Neuron (in vitro differentiated cells): ENCODE measurements around the gene HSD17B1.

ENCODE experiments used
- H2AFZ ChIP-seq: one replicate; pipeline ENCODE4 v1.6.1; 2013; ENCODE audit warnings: low read depth, mild to moderate bottlenecking, inconsistent platforms, low read length, moderate library complexity
- H3K27me3 ChIP-seq: one replicate; pipeline ENCODE4 v1.6.1; 2013; ENCODE audit warnings: low read length; ENCODE audit not compliant: insufficient read depth
- H3K36me3 ChIP-seq: one replicate; pipeline ENCODE4 v1.6.1; 2013; ENCODE audit warnings: low read length; ENCODE audit not compliant: insufficient read depth
- H3K4me1 ChIP-seq: one replicate; pipeline ENCODE4 v1.6.1; 2013; ENCODE audit warnings: low read length; ENCODE audit not compliant: insufficient read depth
- H3K4me3 ChIP-seq: 2 replicates; pipeline ENCODE4 v1.5.1; 2013; ENCODE audit warnings: mild to moderate bottlenecking, low read length, moderate library complexity
- H3K9me3 ChIP-seq: one replicate; pipeline ENCODE4 v1.6.1; 2013; ENCODE audit warnings: low read length

HSD17B1 gene

GRCh38 chr17:42573095-42573494 is 20.4 kb downstream of the HSD17B1 start:
- Histone ChIP-seq H3K4me1 (peaks cover 20% of the 10 kb centered on the region), H3K9me3 (no peaks in the 10 kb centered on the region), H2AFZ (no peak overlapping the region), H3K36me3 (peaks cover 67% of the 10 kb centered on the region), H3K27me3 (no peaks in the 10 kb centered on the region), H3K4me3 (no peak overlapping the region)

GRCh38 chr17:42574463-42574862 is 21.7 kb downstream of the HSD17B1 start:
- peaks cover 23% of the 10 kb centered on the region for H3K4me1 ChIP-seq
- H3K4me3 ChIP-seq = no peak overlapping the region
- H3K9me3 ChIP-seq = no peaks in the 10 kb centered on the region
- no peaks in the 10 kb centered on the region for H3K27me3 ChIP-seq
- no peak overlapping the region for H2AFZ ChIP-seq
- H3K36me3 ChIP-seq = peaks cover 60% of the 10 kb centered on the region

DNA sequence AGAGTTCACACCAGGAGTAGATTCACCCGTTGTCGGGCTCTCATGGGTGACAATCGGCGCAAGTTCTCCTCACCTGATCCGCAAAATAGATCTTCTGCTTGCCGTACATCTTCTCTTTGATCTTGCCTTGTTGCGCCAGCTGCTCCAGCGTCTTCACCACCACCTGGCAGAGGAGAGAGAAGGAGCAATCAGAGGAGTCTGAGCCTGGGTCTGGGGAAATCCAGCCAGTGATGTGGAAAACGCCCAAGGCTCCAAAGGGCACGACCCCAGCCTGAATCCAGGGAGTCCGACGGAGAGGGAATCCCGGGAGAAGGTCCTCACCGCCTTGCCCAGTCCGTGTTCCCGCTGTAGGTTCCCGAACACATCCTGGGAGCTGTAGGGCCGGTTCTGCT is 24.4 kb downstream of the HSD17B1 start:
- peaks cover 63% of the 10 kb centered on the region for H3K36me3 ChIP-seq
- H3K4me1 ChIP-seq = peaks cover 23% of the 10 kb centered on the region
- no peaks in the 10 kb centered on the region for H3K9me3 ChIP-seq
- no peaks in the 10 kb centered on the region for H3K27me3 ChIP-seq
- peak overlapping the region; percentile 83 for H3K4me3 ChIP-seq
- H2AFZ ChIP-seq = no peak overlapping the region

- Histone ChIP-seq H3K9me3 (no peaks in the 10 kb centered on the region), H3K27me3 (no peaks in the 10 kb centered on the region), H3K4me3 (peak within 1 kb of the TSS; percentile 83), H3K36me3 (peaks cover 64% of the 10 kb centered on the region), H3K4me1 (peaks cover 23% of the 10 kb centered on the region), H2AFZ (peak within 1 kb of the TSS; percentile 74)
Observed at GRCh38 chr17:42577532-42578281, 25.0 kb downstream of the HSD17B1 start, which contains the start of gene PSMC3IP. TSS of gene PSMC3IP (minus strand) at chr17:42577729. CDS start at chr17:42577686, 43 bp downstream.

DNA sequence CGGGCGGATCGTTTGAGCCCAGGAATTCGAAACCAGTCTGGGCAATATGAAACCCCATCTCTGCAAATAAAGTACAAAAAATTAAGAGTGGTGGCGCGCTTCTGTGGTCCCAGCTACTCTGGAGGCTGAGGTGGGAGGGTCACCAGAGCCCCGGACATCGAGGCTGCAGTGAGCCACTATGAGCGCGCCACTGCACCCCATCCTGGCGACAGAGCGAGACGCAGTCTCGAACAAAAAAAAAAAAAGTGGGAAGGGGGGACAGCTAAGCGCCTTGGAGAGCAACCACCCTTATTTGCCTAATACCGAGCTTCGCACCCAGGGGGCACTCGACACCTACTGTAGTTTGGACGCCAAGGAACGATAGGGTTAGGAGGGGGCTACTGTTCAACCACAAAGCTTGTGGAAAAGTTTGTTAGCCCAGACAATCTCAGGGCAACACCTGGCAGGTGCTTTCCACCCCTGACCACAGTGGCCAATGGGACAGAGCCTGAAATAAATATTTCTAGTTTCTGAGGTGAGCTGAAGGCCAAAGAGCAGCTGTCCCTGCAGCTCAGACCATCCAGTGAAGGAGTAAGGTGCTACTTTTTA is 25.7 kb downstream of the HSD17B1 start:
- Histone ChIP-seq H3K27me3 (no peaks in the 10 kb centered on the region), H3K9me3 (no peaks in the 10 kb centered on the region), H3K4me1 (peaks cover 23% of the 10 kb centered on the region), H3K4me3 (peak overlapping the region; percentile 83), H2AFZ (peak overlapping the region; percentile 74), H3K36me3 (peaks cover 64% of the 10 kb centered on the region)

DNA sequence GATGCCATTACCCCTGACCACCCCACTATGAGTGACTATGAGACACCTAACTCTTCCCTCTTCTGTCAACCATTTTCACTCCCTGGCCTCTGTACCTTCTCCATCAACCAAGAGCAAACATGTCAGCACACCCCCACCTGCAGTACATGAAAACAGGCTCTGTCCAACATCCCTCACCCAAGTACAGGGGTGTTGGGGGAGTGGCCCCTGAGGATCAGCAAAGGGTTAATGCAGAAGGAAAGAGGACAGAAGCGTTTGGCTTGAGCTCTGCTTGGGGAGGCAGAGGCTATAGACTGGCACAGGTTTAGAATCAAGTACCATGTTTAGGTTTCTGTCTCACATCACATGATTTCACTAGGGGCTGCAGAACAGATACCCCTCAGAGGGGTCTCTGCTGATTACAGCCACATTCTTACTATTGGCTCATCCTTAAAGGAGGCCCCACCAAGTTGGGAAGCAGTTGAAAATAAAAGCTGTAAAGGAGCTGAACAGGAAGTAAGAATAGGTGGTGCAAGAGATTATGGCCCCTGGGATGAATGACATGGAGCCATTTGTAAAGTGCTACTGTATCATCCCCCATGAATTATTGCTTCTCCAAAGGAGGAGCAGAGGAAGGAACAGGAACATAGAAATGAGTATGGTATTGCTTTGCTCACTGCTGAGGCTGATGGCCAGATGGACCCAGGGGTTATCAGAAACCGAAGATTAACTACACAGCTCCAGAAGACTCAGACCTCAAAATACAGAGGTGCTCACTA is 27.2 kb downstream of the HSD17B1 start:
- Histone ChIP-seq H3K36me3 (peaks cover 60% of the 10 kb centered on the region), H3K9me3 (no peaks in the 10 kb centered on the region), H3K27me3 (no peaks in the 10 kb centered on the region), H3K4me1 (peaks cover 23% of the 10 kb centered on the region), H3K4me3 (no peak overlapping the region), H2AFZ (no peak overlapping the region)

GRCh38 chr17:42581744-42582270 is 29.1 kb downstream of the HSD17B1 start:
- no peaks in the 10 kb centered on the region for H3K9me3 ChIP-seq
- peaks cover 65% of the 10 kb centered on the region for H3K36me3 ChIP-seq
- H3K4me1 ChIP-seq = peaks cover 10% of the 10 kb centered on the region
- no peaks in the 10 kb centered on the region for H3K27me3 ChIP-seq
- no peak overlapping the region for H2AFZ ChIP-seq
- H3K4me3 ChIP-seq = no peak overlapping the region

GRCh38 chr17:42584880-42585279 is 32.2 kb downstream of the HSD17B1 start:
- no peak overlapping the region for H2AFZ ChIP-seq
- H3K4me3 ChIP-seq = no peak overlapping the region
- H3K27me3 ChIP-seq = no peaks in the 10 kb centered on the region
- H3K9me3 ChIP-seq = no peaks in the 10 kb centered on the region
- H3K36me3 ChIP-seq = peaks cover 80% of the 10 kb centered on the region
- H3K4me1 ChIP-seq = no peaks in the 10 kb centered on the region

GRCh38 chr17:42585353-42585752 is 32.6 kb downstream of the HSD17B1 start:
- Histone ChIP-seq H3K4me3 (no peak overlapping the region), H3K27me3 (no peaks in the 10 kb centered on the region), H3K9me3 (no peaks in the 10 kb centered on the region), H3K36me3 (peaks cover 80% of the 10 kb centered on the region), H2AFZ (no peak overlapping the region), H3K4me1 (no peaks in the 10 kb centered on the region)

DNA sequence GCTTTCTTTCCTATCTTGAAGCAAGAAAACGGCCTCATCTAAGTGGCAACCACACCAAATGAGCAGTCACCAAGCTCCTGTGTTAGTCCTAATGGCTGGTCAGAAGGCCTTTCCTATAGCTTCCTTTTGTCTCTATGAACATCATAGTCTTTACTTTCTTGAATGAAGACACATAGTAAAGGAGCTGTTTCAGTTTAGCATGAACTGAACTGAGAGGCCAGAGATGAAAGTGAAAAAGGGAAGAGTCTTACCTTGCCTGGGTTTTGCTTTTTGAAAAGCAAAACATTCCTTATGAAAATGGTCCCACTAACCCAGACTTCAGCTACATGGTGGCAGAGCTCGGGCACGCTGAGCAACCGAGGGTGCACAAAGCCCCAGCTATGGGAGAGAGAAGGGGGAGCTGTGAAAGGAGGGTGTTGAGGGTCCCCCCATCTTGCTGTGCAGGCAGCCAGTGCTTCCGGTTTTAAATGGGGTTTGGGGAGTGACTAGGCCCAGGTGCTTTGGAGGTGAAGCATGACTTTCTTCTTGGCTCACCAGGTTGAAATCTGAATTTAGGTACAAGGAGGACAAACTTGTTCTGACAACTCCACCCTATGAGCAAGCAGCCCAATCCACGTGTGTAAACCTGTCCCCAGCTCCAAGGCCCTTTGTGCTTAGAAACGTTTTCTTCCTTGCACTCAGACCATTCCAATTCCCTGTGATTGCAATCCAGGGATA is 33.9 kb downstream of the HSD17B1 start:
- no peaks in the 10 kb centered on the region for H3K4me1 ChIP-seq
- H3K36me3 ChIP-seq = peaks cover 75% of the 10 kb centered on the region

DNA sequence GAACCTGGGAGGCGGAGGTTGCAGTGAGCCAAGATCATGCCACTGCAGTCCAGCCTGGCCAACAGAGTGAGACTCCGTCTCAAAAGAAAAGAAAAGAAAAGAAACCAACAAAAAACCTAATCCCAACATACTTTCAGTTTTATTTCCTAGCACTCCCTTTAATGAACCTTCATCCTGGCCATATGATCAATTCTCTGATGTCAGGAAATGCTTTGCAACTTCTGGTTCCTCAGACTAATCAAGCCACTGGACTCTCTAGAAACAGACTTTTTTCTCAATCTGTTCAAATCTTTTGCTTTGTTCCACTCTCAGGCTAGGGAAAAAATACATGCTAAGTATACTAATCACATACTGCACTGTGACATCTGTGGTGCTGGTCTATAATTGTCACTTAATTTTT is 38.2 kb downstream of the HSD17B1 start:
- no peak overlapping the region for H3K4me3 ChIP-seq
- H2AFZ ChIP-seq = no peak overlapping the region
- no peaks in the 10 kb centered on the region for H3K27me3 ChIP-seq
- no peaks in the 10 kb centered on the region for H3K9me3 ChIP-seq
- H3K36me3 ChIP-seq = peaks cover 46% of the 10 kb centered on the region
- no peaks in the 10 kb centered on the region for H3K4me1 ChIP-seq

More for the DNA sequence above, 33.9 kb downstream of the HSD17B1 start:
- no peak overlapping the region for H3K4me3 ChIP-seq
- no peak overlapping the region for H2AFZ ChIP-seq
- H3K27me3 ChIP-seq = no peaks in the 10 kb centered on the region
- H3K9me3 ChIP-seq = no peaks in the 10 kb centered on the region

DNA sequence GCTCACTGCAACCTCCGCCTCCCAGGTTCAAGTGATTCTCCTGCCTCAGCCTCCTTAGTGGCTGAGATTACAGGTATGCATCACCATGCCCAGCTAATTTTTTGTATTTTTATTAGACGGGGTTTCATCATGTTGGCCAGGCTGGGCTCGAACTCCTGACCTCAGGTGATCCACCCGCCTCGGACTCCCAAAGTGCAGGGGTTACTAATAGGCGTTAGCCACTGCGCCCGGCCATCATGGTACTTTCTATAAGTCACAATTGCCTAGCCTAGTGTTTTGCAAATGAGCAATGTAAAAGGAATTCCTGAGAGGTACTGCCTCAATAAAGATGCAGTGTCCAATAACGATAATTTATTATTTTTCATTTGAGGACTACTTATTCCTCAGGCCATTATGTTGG is 38.7 kb downstream of the HSD17B1 start:
- H3K36me3 ChIP-seq = peaks cover 42% of the 10 kb centered on the region
- no peaks in the 10 kb centered on the region for H3K27me3 ChIP-seq
- H3K4me3 ChIP-seq = no peak overlapping the region
- H3K9me3 ChIP-seq = no peaks in the 10 kb centered on the region
- H2AFZ ChIP-seq = no peak overlapping the region
- no peaks in the 10 kb centered on the region for H3K4me1 ChIP-seq
